PC-9 (cell line): ENCODE measurements around the gene HS3ST3B1. TPM values are rescaled to one million over a fixed set of nuclear protein-coding genes. Genes with fewer than 3 reads are reported as not detected.

Experiments
- BruUV-seq: library from RNA; stranded (reverse); fragments of 400-500 nt; replicated peaks from 2 replicates; lab custom pipeline; 2021; lab: Mats Ljungman, UMichigan
- CTCF ChIA-PET: fragments of 300-600 bp; sonication (Branson Sonifier 250); formaldehyde crosslinking; loops from one replicate; lab custom pipeline; 2022; ENCODE audit warnings: antibody characterized with exemption; lab: Charles Lee
- POLR2A ChIA-PET: fragments of 300-600 bp; sonication (Branson Sonifier 250); formaldehyde crosslinking; loops from one replicate; lab custom pipeline; 2022; ENCODE audit warnings: antibody characterized with exemption; ENCODE audit not compliant: unreplicated experiment; lab: Charles Lee
- DNase-seq, 2 experiments: peaks; one replicate each; pipeline versions ENCODE4 v3.0.0 to v3.0.0-alpha.2; 2015 to 2022; ENCODE audit warnings: mixed read lengths in 1 of 2
- H2AFZ ChIP-seq: fragments of 200-600 bp; sonication (generic); 2 replicates; pipeline ENCODE4 v1.8.1; 2017; ENCODE audit warnings: antibody characterized with exemption
- H3F3A ChIP-seq: fragments of 200-600 bp; sonication (generic); 2 replicates; pipeline ENCODE4 v1.8.1; 2017; ENCODE audit warnings: antibody characterized with exemption, mild to moderate bottlenecking, low read depth; ENCODE audit not compliant: insufficient read depth
- H3K27ac ChIP-seq: fragments of 200-600 bp; sonication (generic); 2 replicates; pipeline ENCODE4 v1.6.1; 2016; ENCODE audit warnings: mixed run types
- H3K27me3 ChIP-seq: fragments of 200-600 bp; sonication (generic); 2 replicates; pipeline ENCODE4 v1.6.1; 2016; ENCODE audit warnings: low read depth, mixed run types; ENCODE audit not compliant: insufficient read depth
- H3K36me3 ChIP-seq: fragments of 200-600 bp; sonication (generic); 2 replicates; pipeline ENCODE4 v1.6.1; 2016; ENCODE audit warnings: low read depth, mixed run types
- H3K4me1 ChIP-seq: fragments of 200-600 bp; sonication (generic); replicated peaks from 2 replicates; pipeline ENCODE4 v1.6.1; 2016; ENCODE audit warnings: mixed run types; ENCODE audit not compliant: insufficient read depth
- H3K4me2 ChIP-seq: fragments of 200-600 bp; sonication (generic); 2 replicates; pipeline ENCODE4 v1.6.1; 2017; ENCODE audit warnings: mixed run types
- H3K4me3 ChIP-seq: fragments of 200-600 bp; sonication (generic); 2 replicates; pipeline ENCODE4 v1.6.1; 2016; ENCODE audit warnings: mixed run types
- H3K79me2 ChIP-seq: fragments of 200-600 bp; sonication (generic); 2 replicates; pipeline ENCODE4 v1.6.1; 2017; ENCODE audit warnings: low read depth, mixed run types
- H3K9me2 ChIP-seq: fragments of 200-600 bp; sonication (generic); 2 replicates; pipeline ENCODE4 v1.8.1; 2017; ENCODE audit warnings: mild to moderate bottlenecking; ENCODE audit not compliant: insufficient read depth
- H3K9me3 ChIP-seq: fragments of 200-600 bp; sonication (generic); 2 replicates; pipeline ENCODE4 v1.8.1; 2016; ENCODE audit warnings: low read depth; ENCODE audit not compliant: insufficient read depth
- H4K20me1 ChIP-seq: fragments of 200-600 bp; sonication (generic); 2 replicates; pipeline ENCODE4 v1.8.1; 2017; ENCODE audit not compliant: insufficient read depth
- CTCF ChIP-seq: fragments of 200-600 bp; sonication (generic); conservative IDR thresholded peaks from 2 replicates; pipeline ENCODE4 v1.6.1; 2017; ENCODE audit warnings: mixed run types, antibody characterized with exemption, mild to moderate bottlenecking, moderate library complexity
- EZH2 ChIP-seq: fragments of 200-600 bp; sonication (generic); IDR thresholded peaks from 2 replicates; pipeline ENCODE4 v1.8.0; 2017; ENCODE audit warnings: antibody characterized with exemption, low read depth
- intact Hi-C: fragments of 100-400 bp; cut with micrococcal nuclease; formaldehyde crosslinking; loops from one replicate; pipeline ENCODE4 v1.10.0; 2022; ENCODE audit not compliant: unreplicated experiment
- total RNA-seq: library from RNA; stranded (reverse); gene quantifications from 2 replicates; pipeline ENCODE4 v1.2.3, GENCODE V29; 2021

The HS3ST3B1 gene
- total RNA-seq, 1 experiment from 2014 or later, result not detected

- Histone ChIP-seq H3K9me3 (no peaks in the 10 kb centered on the region), H3K79me2 (no peaks in the 10 kb centered on the region), H2AFZ (no peak overlapping the region), H3K4me2 (no peak overlapping the region), H3K9me2 (no peaks in the 10 kb centered on the region), H3K4me1 (no peaks in the 10 kb centered on the region), H3K27ac (no peak overlapping the region), H3K36me3 (no peaks in the 10 kb centered on the region), H3F3A (no peaks in the 10 kb centered on the region), H4K20me1 (no peaks in the 10 kb centered on the region), H3K4me3 (no peak overlapping the region), H3K27me3 (peaks cover 72% of the 10 kb centered on the region)
- no peak for TF ChIP-seq CTCF
- TF ChIP-seq EZH2, result no peak
- ChIA-PET CTCF (no interaction called here), POLR2A (no interaction called here)
- intact Hi-C loops, result loop anchor here (10.0 kb wide), 1 partner anchor 607 kb away; no protein-coding TSS in a partner anchor
- DNase-seq, result no peak
- no TSS peak for BruUV-seq
These were observed 16.5 kb downstream of the HS3ST3B1 start for GRCh38 chr17:14317383-14317782.

- H3K27ac ChIP-seq, result no peak overlapping the region
- POLR2A ChIA-PET, result no interaction called here
- no peaks in the 10 kb centered on the region for H3K79me2 ChIP-seq
- H3K9me2 ChIP-seq, result no peaks in the 10 kb centered on the region
- no peak overlapping the region for H3K4me2 ChIP-seq
- intact Hi-C loops, result loop anchor here (10.0 kb wide), 1 partner anchor 606 kb away; no protein-coding TSS in a partner anchor
- no peaks in the 10 kb centered on the region for H3F3A ChIP-seq
- H4K20me1 ChIP-seq, result no peaks in the 10 kb centered on the region
- BruUV-seq, result no TSS peak
- no peaks in the 10 kb centered on the region for H3K4me1 ChIP-seq
- no peak for DNase-seq
- peaks cover 79% of the 10 kb centered on the region for H3K27me3 ChIP-seq
- no peak overlapping the region for H2AFZ ChIP-seq
- no peak for TF ChIP-seq EZH2
- no peak for TF ChIP-seq CTCF
- CTCF ChIA-PET, result no interaction called here
- no peaks in the 10 kb centered on the region for H3K9me3 ChIP-seq
- no peak overlapping the region for H3K4me3 ChIP-seq
- no peaks in the 10 kb centered on the region for H3K36me3 ChIP-seq
These were observed 17.4 kb downstream of the HS3ST3B1 start for GRCh38 chr17:14318109-14318917.

GRCh38 chr17:14318918-14319205 is 18.0 kb downstream of the HS3ST3B1 start:
- H3K79me2 ChIP-seq, result no peaks in the 10 kb centered on the region
- POLR2A ChIA-PET, result no interaction called here

More at GRCh38 chr17:14318918-14319205, 18.0 kb downstream of the HS3ST3B1 start:
- Histone ChIP-seq H3K27me3 (peaks cover 82% of the 10 kb centered on the region), H3K4me1 (no peaks in the 10 kb centered on the region), H3K9me2 (no peaks in the 10 kb centered on the region), H3K4me3 (no peak overlapping the region), H3K27ac (no peak overlapping the region), H2AFZ (no peak overlapping the region), H3K36me3 (no peaks in the 10 kb centered on the region), H4K20me1 (no peaks in the 10 kb centered on the region), H3K4me2 (no peak overlapping the region), H3K9me3 (no peaks in the 10 kb centered on the region), H3F3A (no peaks in the 10 kb centered on the region)
- TF ChIP-seq CTCF (no peak), EZH2 (no peak)
- CTCF ChIA-PET, result no interaction called here
- DNase-seq, result no peak
- intact Hi-C loops, result loop anchor here (10.0 kb wide), 1 partner anchor 606 kb away; no protein-coding TSS in a partner anchor
- no TSS peak for BruUV-seq
